Activated naive CD4-positive, alpha-beta T cell treated with anti-CD3 and anti-CD28 coated beads for 36 hours (primary cell): Measurements from ENCODE around the gene PPP2R1A. TPM values are rescaled to one million over a fixed set of nuclear protein-coding genes. Genes with fewer than 3 reads are reported as not detected.
A peak's percentile ranks its signal among the peaks of the same experiment; 100 is the strongest.

ENCODE experiments used
- CTCF ChIA-PET: fragments of 350-600 bp; sonication (Branson Sonifier 250); formaldehyde crosslinking; loops from one replicate; lab custom pipeline; 2021; ENCODE audit warnings: antibody characterized with exemption; lab: Charles Lee
- DNase-seq: peaks from one replicate; pipeline ENCODE4 v3.0.0-alpha.2; 2020
- H3K27ac Mint-ChIP-seq: one replicate; pipeline ENCODE4 v1.8.0; 2021; ENCODE audit warnings: mild to moderate bottlenecking, mixed read lengths
- H3K27me3 Mint-ChIP-seq: one replicate; pipeline ENCODE4 v1.8.0; 2021; ENCODE audit warnings: low read depth, mixed read lengths
- H3K36me3 Mint-ChIP-seq: one replicate; pipeline ENCODE4 v1.8.0; 2021; ENCODE audit warnings: low read depth, mixed read lengths
- H3K4me1 Mint-ChIP-seq: one replicate; pipeline ENCODE4 v1.8.0; 2021; ENCODE audit warnings: low read depth, mixed read lengths
- H3K4me3 Mint-ChIP-seq: one replicate; pipeline ENCODE4 v1.8.0; 2021; ENCODE audit warnings: mild to moderate bottlenecking, moderate library complexity, mixed read lengths
- H3K9me3 Mint-ChIP-seq: one replicate; pipeline ENCODE4 v1.8.0; 2021; ENCODE audit warnings: mixed read lengths
- intact Hi-C: fragments of 100-400 bp; cut with micrococcal nuclease; formaldehyde crosslinking; loops from one replicate; pipeline ENCODE4 v1.15.1; 2023
- total RNA-seq, 2 experiments: library from RNA; stranded (reverse); gene quantifications; one replicate each; pipeline ENCODE4 v1.2.3, GENCODE V29; 2021

Gene PPP2R1A
- total RNA-seq, 2 experiments from 2014 or later: 228 to 232 TPM

DNA sequence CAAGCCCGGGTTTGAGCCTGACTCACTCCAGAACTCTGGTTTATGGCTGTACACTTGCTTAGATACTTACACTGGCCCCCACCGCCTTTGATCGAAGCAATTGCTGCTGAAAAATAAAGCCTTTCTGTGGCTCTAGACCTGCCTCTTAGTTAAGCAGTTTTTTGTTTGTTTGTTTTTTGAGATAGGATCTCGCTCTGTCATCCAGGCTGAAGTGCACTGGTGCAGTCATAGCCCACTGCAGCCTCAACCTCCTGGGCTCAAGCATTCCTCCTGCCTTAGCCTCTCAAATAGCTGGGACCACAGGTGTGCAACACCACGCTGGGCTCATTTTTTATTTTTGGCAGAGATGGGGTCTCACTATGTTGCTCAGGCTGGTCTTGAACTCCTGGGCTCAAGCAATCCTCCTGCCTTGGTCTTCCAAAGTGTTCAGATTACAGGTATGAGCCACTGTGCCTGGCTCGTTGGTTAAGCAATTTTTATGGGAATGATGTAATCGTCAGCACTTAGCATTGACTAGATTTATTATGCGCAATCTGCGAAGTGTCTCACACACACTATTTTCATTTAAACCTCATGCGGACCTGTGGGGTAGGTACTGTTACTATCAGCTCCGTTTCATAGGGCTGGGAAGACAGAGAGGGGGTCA, 22.2 kb downstream of the PPP2R1A start:
- no peaks in the 10 kb centered on the region for H3K4me1 Mint-ChIP-seq
- intact Hi-C loops: no loop called here
- DNase-seq: no peak
- no peak overlapping the region for H3K4me3 Mint-ChIP-seq
- no peaks in the 10 kb centered on the region for H3K27me3 Mint-ChIP-seq
- no peaks in the 10 kb centered on the region for H3K9me3 Mint-ChIP-seq
- H3K36me3 Mint-ChIP-seq: peaks cover 45% of the 10 kb centered on the region
- CTCF ChIA-PET: no interaction called here
- no peak overlapping the region for H3K27ac Mint-ChIP-seq

GRCh38 chr19:52212572-52213255, 22.9 kb downstream of the PPP2R1A start:
- Mint-ChIP-seq H3K4me3 (no peak overlapping the region), H3K27me3 (no peaks in the 10 kb centered on the region), H3K27ac (peak overlapping the region; percentile 62), H3K36me3 (peaks cover 49% of the 10 kb centered on the region), H3K4me1 (no peaks in the 10 kb centered on the region), H3K9me3 (no peaks in the 10 kb centered on the region)
- CTCF ChIA-PET: no interaction called here
- DNase-seq: no peak
- intact Hi-C loops: no loop called here

DNA sequence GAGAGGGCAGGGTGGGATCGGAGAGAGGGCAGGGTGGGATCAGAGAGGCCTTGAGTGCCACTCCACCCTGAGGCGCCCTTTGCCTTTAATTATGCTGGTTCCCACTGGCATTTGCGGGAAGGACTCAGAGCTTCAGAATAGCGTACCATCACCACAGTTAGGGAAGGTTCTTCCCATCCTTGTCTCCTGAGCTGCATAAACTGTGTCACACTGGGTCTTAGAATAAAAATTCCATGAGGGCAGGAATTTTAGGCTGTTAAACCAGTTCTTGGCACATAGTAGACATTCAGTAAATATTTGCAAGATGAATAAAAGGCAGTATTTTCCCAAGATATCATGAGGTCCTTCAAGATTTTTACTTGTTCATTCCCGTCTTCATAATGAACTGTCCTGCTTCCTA, 24.4 kb downstream of the PPP2R1A start:
- Mint-ChIP-seq H3K4me3 (no peak overlapping the region), H3K4me1 (no peaks in the 10 kb centered on the region), H3K27me3 (no peaks in the 10 kb centered on the region), H3K9me3 (no peaks in the 10 kb centered on the region), H3K36me3 (peaks cover 54% of the 10 kb centered on the region), H3K27ac (no peak overlapping the region)
- intact Hi-C loops: no loop called here
- CTCF ChIA-PET: no interaction called here
- DNase-seq: no peak

DNA sequence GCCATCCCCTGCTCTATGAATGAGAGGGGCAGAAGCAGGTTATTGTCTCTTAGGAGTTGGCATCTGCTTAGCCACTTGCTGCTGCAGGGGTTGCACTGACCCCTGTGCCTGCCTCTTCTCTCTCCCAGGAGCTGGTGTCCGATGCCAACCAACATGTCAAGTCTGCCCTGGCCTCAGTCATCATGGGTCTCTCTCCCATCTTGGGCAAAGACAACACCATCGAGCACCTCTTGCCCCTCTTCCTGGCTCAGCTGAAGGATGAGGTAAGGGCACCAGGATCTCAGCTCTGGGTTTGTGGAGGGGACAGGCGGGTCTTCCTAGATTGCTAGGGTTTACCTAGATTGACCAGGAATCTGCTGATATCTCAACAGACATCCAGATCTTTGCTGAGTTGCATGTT, 26.5 kb downstream of the PPP2R1A start:
- Mint-ChIP-seq H3K27me3 (no peaks in the 10 kb centered on the region), H3K27ac (no peak overlapping the region), H3K9me3 (no peaks in the 10 kb centered on the region), H3K36me3 (peaks cover 59% of the 10 kb centered on the region), H3K4me3 (no peak overlapping the region), H3K4me1 (no peaks in the 10 kb centered on the region)
- intact Hi-C loops: no loop called here
- CTCF ChIA-PET: no interaction called here
- DNase-seq: no peak

GRCh38 chr19:52217576-52217975, 27.7 kb downstream of the PPP2R1A start:
- H3K36me3 Mint-ChIP-seq: peaks cover 48% of the 10 kb centered on the region
- H3K4me1 Mint-ChIP-seq: no peaks in the 10 kb centered on the region
- intact Hi-C loops: no loop called here
- no peaks in the 10 kb centered on the region for H3K27me3 Mint-ChIP-seq
- CTCF ChIA-PET: no interaction called here
- no peaks in the 10 kb centered on the region for H3K9me3 Mint-ChIP-seq
- no peak for DNase-seq
- no peak overlapping the region for H3K4me3 Mint-ChIP-seq
- no peak overlapping the region for H3K27ac Mint-ChIP-seq

GRCh38 chr19:52219611-52220010, 29.8 kb downstream of the PPP2R1A start:
- CTCF ChIA-PET: no interaction called here
- H3K36me3 Mint-ChIP-seq: peaks cover 53% of the 10 kb centered on the region
- H3K27me3 Mint-ChIP-seq: no peaks in the 10 kb centered on the region
- no peaks in the 10 kb centered on the region for H3K4me1 Mint-ChIP-seq
- intact Hi-C loops: no loop called here
- no peaks in the 10 kb centered on the region for H3K9me3 Mint-ChIP-seq
- no peak for DNase-seq
- no peak overlapping the region for H3K4me3 Mint-ChIP-seq
- no peak overlapping the region for H3K27ac Mint-ChIP-seq

DNA sequence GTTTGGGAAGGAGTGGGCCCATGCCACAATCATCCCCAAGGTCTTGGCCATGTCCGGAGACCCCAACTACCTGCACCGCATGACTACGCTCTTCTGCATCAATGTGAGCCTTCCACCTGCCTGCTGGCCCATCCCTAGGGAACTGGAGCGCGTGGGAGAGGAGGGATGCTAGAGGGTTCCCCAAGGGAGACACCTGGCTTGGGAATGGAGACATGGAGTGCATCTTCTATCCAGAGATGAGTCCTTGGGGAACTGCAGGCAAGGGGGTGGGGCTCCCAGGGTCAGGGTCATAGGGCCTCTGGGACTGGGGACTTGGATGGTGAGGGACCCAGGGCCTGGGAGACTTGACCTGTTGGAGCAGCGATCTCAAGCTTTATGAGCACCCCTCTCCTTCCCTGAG, 31.2 kb downstream of the PPP2R1A start:
- H3K27ac Mint-ChIP-seq: no peak overlapping the region
- DNase-seq: no peak
- no peaks in the 10 kb centered on the region for H3K27me3 Mint-ChIP-seq
- intact Hi-C loops: no loop called here
- peaks cover 6% of the 10 kb centered on the region for H3K4me1 Mint-ChIP-seq
- peaks cover 58% of the 10 kb centered on the region for H3K36me3 Mint-ChIP-seq
- H3K9me3 Mint-ChIP-seq: no peaks in the 10 kb centered on the region
- no peak overlapping the region for H3K4me3 Mint-ChIP-seq
- CTCF ChIA-PET: no interaction called here

DNA sequence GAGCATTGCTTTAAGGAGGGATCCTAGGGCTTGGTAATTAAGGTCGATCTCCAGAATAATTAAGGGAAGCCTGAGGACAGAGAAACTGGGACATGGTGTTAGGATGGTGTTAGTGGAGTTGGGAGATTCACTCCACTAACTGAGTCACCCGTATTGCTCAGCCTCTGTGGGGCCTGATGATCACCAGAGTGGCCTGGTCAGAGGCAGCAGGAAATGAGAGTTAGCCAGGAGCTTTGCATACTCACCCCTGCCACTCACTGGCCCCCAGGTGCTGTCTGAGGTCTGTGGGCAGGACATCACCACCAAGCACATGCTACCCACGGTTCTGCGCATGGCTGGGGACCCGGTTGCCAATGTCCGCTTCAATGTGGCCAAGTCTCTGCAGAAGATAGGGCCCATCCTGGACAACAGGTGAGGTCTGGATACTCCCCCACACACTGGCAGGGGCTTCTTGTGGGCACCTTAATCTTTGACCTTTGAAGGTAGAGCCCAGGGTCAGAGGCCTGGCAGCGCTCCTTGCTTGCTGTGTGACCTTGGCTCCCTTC, 32.1 kb downstream of the PPP2R1A start:
- Mint-ChIP-seq H3K27ac (no peak overlapping the region), H3K4me3 (no peak overlapping the region), H3K9me3 (no peaks in the 10 kb centered on the region), H3K4me1 (peaks cover 15% of the 10 kb centered on the region), H3K27me3 (no peaks in the 10 kb centered on the region), H3K36me3 (peaks cover 63% of the 10 kb centered on the region)
- no peak for DNase-seq
- CTCF ChIA-PET: no interaction called here
- intact Hi-C loops: no loop called here

DNA sequence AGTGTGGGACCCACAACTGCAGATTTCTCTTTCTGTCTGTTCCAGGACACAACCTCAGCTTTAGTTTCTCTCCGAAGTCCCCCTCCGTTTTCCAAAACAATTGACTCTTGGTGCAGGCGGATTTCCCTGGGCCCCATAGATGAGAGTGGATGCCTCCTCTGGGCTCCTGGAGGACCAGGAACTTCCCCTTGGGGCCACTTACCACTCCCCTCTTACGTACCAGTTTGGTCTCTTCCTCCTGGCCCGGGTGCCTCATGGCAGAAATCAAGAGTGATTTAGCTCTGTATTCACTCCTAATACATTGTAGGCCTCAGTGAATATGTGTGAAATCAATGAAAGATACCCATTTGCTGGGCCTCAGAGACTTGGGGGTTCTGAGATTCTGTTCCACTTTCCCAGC, 34.4 kb downstream of the PPP2R1A start:
- Mint-ChIP-seq H3K27me3 (no peaks in the 10 kb centered on the region), H3K36me3 (peaks cover 64% of the 10 kb centered on the region), H3K9me3 (no peaks in the 10 kb centered on the region), H3K4me1 (peaks cover 21% of the 10 kb centered on the region), H3K4me3 (no peak overlapping the region), H3K27ac (peak overlapping the region; percentile 42)
- CTCF ChIA-PET: no interaction called here
- DNase-seq: no peak
- intact Hi-C loops: no loop called here

DNA sequence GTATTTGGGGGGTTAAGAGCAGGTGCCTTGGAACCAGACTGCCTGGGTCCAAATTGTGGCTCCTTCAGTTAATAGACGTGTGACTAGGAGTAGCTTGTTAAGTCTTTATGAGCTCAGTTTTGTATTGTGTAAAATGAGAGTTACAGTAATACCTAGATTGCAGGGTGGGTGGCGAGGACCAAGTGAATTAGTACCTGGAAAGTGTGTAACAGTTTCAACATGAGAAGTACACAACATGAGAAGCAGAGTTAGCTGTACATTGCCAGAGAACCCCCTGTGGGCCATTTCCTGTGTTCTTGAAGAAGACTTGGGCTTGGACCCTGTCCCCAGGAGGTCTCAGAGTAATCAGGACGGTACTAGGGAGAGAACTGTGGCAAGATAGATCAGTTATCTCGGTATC, 36.8 kb downstream of the PPP2R1A start:
- H3K36me3 Mint-ChIP-seq: peaks cover 51% of the 10 kb centered on the region
- intact Hi-C loops: loop anchor here (2.0 to 5.0 kb wide), 2 partner anchors 56 to 129 kb away; partner anchors contain the start of genes ZNF836 and ZNF841
- no peaks in the 10 kb centered on the region for H3K9me3 Mint-ChIP-seq
- no peaks in the 10 kb centered on the region for H3K27me3 Mint-ChIP-seq
- no peak overlapping the region for H3K4me3 Mint-ChIP-seq
- DNase-seq: peak; percentile 57
- CTCF ChIA-PET: interaction anchor here (1.9 kb wide), 1 partner anchor 11 kb away, joined by 11 read pairs; no protein-coding TSS in a partner anchor
- peak overlapping the region; percentile 85 for H3K27ac Mint-ChIP-seq
- H3K4me1 Mint-ChIP-seq: peaks cover 32% of the 10 kb centered on the region

- peaks cover 32% of the 10 kb centered on the region for H3K4me1 Mint-ChIP-seq
- CTCF ChIA-PET: interaction anchor here (1.7 to 1.9 kb wide), 2 partner anchors 10 kb away, joined by 7 to 11 read pairs; no protein-coding TSS in a partner anchor
- H3K9me3 Mint-ChIP-seq: no peaks in the 10 kb centered on the region
- no peaks in the 10 kb centered on the region for H3K27me3 Mint-ChIP-seq
- H3K36me3 Mint-ChIP-seq: peaks cover 54% of the 10 kb centered on the region
- DNase-seq: no peak
- H3K4me3 Mint-ChIP-seq: no peak overlapping the region
- intact Hi-C loops: loop anchor here (2.0 to 5.0 kb wide), 2 partner anchors 57 to 130 kb away; partner anchors contain the start of genes ZNF836 and ZNF841
- peak overlapping the region; percentile 85 for H3K27ac Mint-ChIP-seq
These were observed 37.5 kb downstream of the PPP2R1A start for GRCh38 chr19:52227196-52227940.

GRCh38 chr19:52227980-52228379, 38.1 kb downstream of the PPP2R1A start:
- H3K9me3 Mint-ChIP-seq: no peaks in the 10 kb centered on the region
- intact Hi-C loops: loop anchor here (2.0 to 5.0 kb wide), 2 partner anchors 57 to 131 kb away; partner anchors contain the start of genes ZNF836 and ZNF841
- peaks cover 50% of the 10 kb centered on the region for H3K36me3 Mint-ChIP-seq
- DNase-seq: no peak
- no peak overlapping the region for H3K4me3 Mint-ChIP-seq
- H3K4me1 Mint-ChIP-seq: peaks cover 32% of the 10 kb centered on the region
- no peaks in the 10 kb centered on the region for H3K27me3 Mint-ChIP-seq
- CTCF ChIA-PET: interaction anchor here (1.7 kb wide), 1 partner anchor 9 kb away, joined by 7 read pairs; no protein-coding TSS in a partner anchor
- H3K27ac Mint-ChIP-seq: peak overlapping the region; percentile 20
